Esophagus squamous epithelium (tissue), 4 donors: Measurements from ENCODE around the gene ALPK1.

Source experiments
- CTCF ChIP-seq, 6 experiments: fragments of 450-650 bp in 4 of 6; fragments of 200-600 bp in 2 of 6; sonication (generic) in 2 of 6; IDR thresholded peaks; one replicate each; pipeline ENCODE4 v1.5.1; 2016 to 2019; ENCODE audit warnings: antibody characterized with exemption in 6 of 6, mild to moderate bottlenecking in 4 of 6, moderate library complexity in 4 of 6
- POLR2A ChIP-seq, 4 donors: fragments of 450-650 bp; IDR thresholded peaks; one replicate each; pipeline ENCODE4 v1.6.1; 2017; ENCODE audit warnings: antibody characterized with exemption in 4 of 4, mild to moderate bottlenecking in 4 of 4, moderate library complexity in 3 of 4

GRCh38 chr4:112425823-112426222 is 128.7 kb downstream of the ALPK1 start:
- no peak for TF ChIP-seq CTCF (IDR thresholded peaks at IDR 0.05)
- TF ChIP-seq POLR2A (IDR thresholded peaks at IDR 0.05), result no peak
